Uterus (tissue), 2 donors: ENCODE data around the gene HOXC4.
"Not testable (repeated sequence)": the region's sequence is repeated elsewhere in the genome, so short reads cannot be mapped to it uniquely, and the experiment has no call there.

ENCODE experiments used
- CTCF ChIP-seq, 4 experiments: fragments of 200-600 bp in 2 of 4; fragments of 450-650 bp in 2 of 4; sonication (generic) in 2 of 4; IDR thresholded peaks; one replicate each; pipeline ENCODE4 v1.5.1; 2016 to 2019; ENCODE audit warnings: antibody characterized with exemption in 4 of 4, mild to moderate bottlenecking in 2 of 4, moderate library complexity in 1 of 4
- POLR2A ChIP-seq, 2 donors: fragments of 450-650 bp; IDR thresholded peaks; one replicate each; pipeline ENCODE4 v1.6.1; 2016; ENCODE audit warnings: antibody characterized with exemption in 2 of 2, mild to moderate bottlenecking in 1 of 2, moderate library complexity in 1 of 2

GRCh38 chr12:54092943-54093342, 39.3 kb downstream of the HOXC4 start:
- TF ChIP-seq CTCF, POLR2A (IDR thresholded peaks at IDR 0.05): not testable (repeated sequence)
